PFSK-1 (cell line): ENCODE data around the gene NCAM2.

Source experiments
- FOXP2 ChIP-seq: optimal IDR thresholded peaks from 2 replicates; pipeline ENCODE3; 2011; ENCODE audit warnings: borderline replicate concordance, control low read depth, inconsistent platforms; ENCODE audit not compliant: insufficient read depth; ENCODE audit errors: extremely low read length, extremely low read depth
- POLR2AphosphoS5 ChIP-seq: IDR thresholded peaks from 2 replicates; pipeline ENCODE4 v1.6.1; 2012; ENCODE audit warnings: low read depth, mild to moderate bottlenecking, control low read depth, low read length, moderate library complexity
- REST ChIP-seq, 2 experiments: IDR thresholded peaks; 2 replicates each; pipeline versions ENCODE4 v1.6.1 to v1.8.0; 2011 to 2012; ENCODE audit warnings: low read depth in 2 of 2, low read length in 2 of 2, control low read depth in 1 of 2, inconsistent platforms in 1 of 2, mild to moderate bottlenecking in 1 of 2, moderate library complexity in 1 of 2; ENCODE audit not compliant: insufficient read depth in 1 of 2
- SIN3A ChIP-seq: IDR thresholded peaks from 2 replicates; pipeline ENCODE4 v1.6.1; 2012; ENCODE audit warnings: mild to moderate bottlenecking, low read length, moderate library complexity, borderline replicate concordance; ENCODE audit not compliant: insufficient read depth
- TAF1 ChIP-seq: IDR thresholded peaks from 2 replicates; pipeline ENCODE4 v1.6.1; 2012; ENCODE audit warnings: low read length, control low read depth, borderline replicate concordance; ENCODE audit not compliant: insufficient read depth

The NCAM2 gene

GRCh38 chr21:21177353-21177986 is 179.3 kb downstream of the NCAM2 start:
- TF ChIP-seq FOXP2 (no peak), TAF1 (no peak), REST (IDR thresholded peaks at IDR 0.05; ENCODE audit: insufficient read depth in 1 of 2, low read depth in 2 of 2, low read length in 2 of 2) (no peak), POLR2AphosphoS5 (no peak), SIN3A (no peak)

- TF ChIP-seq FOXP2 (peak; percentile 24), POLR2AphosphoS5 (no peak), SIN3A (no peak), REST (IDR thresholded peaks at IDR 0.05; ENCODE audit: insufficient read depth in 1 of 2, low read depth in 2 of 2, low read length in 2 of 2) (0 out of 4 replicates have a peak, but pooled peaks of 1 of the 2 experiments have one; percentile 17)
Measured at GRCh38 chr21:21179619-21180298, 181.6 kb downstream of the NCAM2 start.

- TF ChIP-seq SIN3A, result no peak
- no peak for TF ChIP-seq POLR2AphosphoS5
- no peak for TF ChIP-seq FOXP2
- TF ChIP-seq REST (IDR thresholded peaks at IDR 0.05; ENCODE audit: insufficient read depth in 1 of 2, low read depth in 2 of 2, low read length in 2 of 2), result no peak
- no peak for TF ChIP-seq TAF1
Measured at GRCh38 chr21:21182401-21183010, 184.3 kb downstream of the NCAM2 start.

GRCh38 chr21:21183092-21183491 is 184.9 kb downstream of the NCAM2 start:
- no peak for TF ChIP-seq REST (IDR thresholded peaks at IDR 0.05; ENCODE audit: insufficient read depth in 1 of 2, low read depth in 2 of 2, low read length in 2 of 2)
- no peak for TF ChIP-seq POLR2AphosphoS5
- no peak for TF ChIP-seq FOXP2
- TF ChIP-seq TAF1, result no peak
- TF ChIP-seq SIN3A, result no peak
